Suprapubic skin (tissue), 3 donors: ENCODE data around the gene SLC22A23.

Experiments
- CTCF ChIP-seq, 2 donors: fragments of 200-600 bp in 1 of 2; fragments of 450-650 bp in 1 of 2; sonication (generic) in 1 of 2; IDR thresholded peaks; one replicate each; pipeline ENCODE4 v1.5.1; 2016 to 2019; ENCODE audit warnings: antibody characterized with exemption in 2 of 2, mild to moderate bottlenecking in 1 of 2, moderate library complexity in 1 of 2
- POLR2A ChIP-seq, 2 donors: fragments of 450-650 bp; IDR thresholded peaks; one replicate each; pipeline ENCODE4 v1.6.1; 2017; ENCODE audit warnings: antibody characterized with exemption in 2 of 2, mild to moderate bottlenecking in 2 of 2, moderate library complexity in 2 of 2

GRCh38 chr6:3480009-3480408 lies 23.2 kb upstream of the SLC22A23 start:
- TF ChIP-seq CTCF (IDR thresholded peaks at IDR 0.05) (no peak), POLR2A (IDR thresholded peaks at IDR 0.05) (no peak)
